Measurements from ENCODE around the gene BHLHA9. TPM values are rescaled to one million over a fixed set of nuclear protein-coding genes. Genes with fewer than 3 reads are reported as not detected.

Gene BHLHA9
- total RNA-seq, 6 experiments from 2014 or later, result not detected

DNA sequence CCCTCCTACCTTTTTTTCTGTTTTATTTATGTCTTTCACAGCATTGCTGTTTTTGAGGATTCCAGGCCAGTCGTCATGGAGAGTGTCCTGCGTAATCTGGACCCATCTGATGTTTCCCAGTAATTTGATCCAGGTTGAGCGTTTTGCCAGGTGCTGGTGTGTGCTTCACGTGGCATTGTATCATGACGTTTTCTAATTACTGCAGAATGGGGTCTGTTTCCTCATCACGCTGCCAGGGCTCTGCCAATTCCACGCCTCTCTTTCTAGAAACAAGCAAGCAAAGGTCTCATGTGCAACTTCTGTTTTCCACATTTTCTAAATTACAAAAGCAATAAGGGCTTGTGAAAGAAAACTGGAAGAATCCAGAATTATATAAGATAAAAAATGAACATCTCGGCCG, 28.3 kb upstream of the BHLHA9 start:
- intact Hi-C loops (cut with DNase I), result no loop called here
- peak in 2 of 4 donors; percentile 11 to 21 for ATAC-seq

DNA sequence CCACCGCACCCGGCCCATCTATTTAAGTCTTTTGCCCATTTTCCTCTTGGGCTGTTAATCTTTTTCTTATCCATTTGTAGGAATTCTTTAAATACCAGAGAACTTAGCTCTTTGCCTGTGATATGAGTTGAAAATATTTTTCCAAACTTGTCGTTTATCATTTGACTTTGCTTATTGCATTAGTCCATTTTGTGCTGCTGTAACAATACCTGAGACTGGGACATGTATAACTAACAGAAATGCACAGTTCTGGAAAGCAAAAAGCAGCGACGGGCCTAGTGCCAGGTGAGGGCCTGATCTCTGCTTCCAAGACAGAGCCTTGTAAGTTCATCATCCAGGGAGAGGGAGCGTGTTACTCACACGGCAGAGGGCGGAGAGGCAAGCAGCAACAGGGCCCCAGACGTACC, 25.6 kb upstream of the BHLHA9 start:
- H3K36me3 ChIP-seq, result no peaks in the 10 kb centered on the region
- DNase-seq, result no peak
- no peak overlapping the region for H3K4me3 ChIP-seq
- 94% methylated on average over 7 of the region's 9 CpGs for WGBS (ENCODE audit: insufficient coverage, low coverage, low lambda C conversion rate, missing lambda C conversion rate)
- no peak overlapping the region for H3K27ac ChIP-seq
- H3K4me1 ChIP-seq, result no peaks in the 10 kb centered on the region
- TF ChIP-seq, protein P1, sequence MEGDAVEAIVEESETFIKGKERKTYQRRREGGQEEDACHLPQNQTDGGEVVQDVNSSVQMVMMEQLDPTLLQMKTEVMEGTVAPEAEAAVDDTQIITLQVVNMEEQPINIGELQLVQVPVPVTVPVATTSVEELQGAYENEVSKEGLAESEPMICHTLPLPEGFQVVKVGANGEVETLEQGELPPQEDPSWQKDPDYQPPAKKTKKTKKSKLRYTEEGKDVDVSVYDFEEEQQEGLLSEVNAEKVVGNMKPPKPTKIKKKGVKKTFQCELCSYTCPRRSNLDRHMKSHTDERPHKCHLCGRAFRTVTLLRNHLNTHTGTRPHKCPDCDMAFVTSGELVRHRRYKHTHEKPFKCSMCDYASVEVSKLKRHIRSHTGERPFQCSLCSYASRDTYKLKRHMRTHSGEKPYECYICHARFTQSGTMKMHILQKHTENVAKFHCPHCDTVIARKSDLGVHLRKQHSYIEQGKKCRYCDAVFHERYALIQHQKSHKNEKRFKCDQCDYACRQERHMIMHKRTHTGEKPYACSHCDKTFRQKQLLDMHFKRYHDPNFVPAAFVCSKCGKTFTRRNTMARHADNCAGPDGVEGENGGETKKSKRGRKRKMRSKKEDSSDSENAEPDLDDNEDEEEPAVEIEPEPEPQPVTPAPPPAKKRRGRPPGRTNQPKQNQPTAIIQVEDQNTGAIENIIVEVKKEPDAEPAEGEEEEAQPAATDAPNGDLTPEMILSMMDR (IDR thresholded peaks at IDR 0.05), result no peak
- no peak for TF ChIP-seq POLR2A (IDR thresholded peaks at IDR 0.05)
- no peak for ATAC-seq
- no peaks in the 10 kb centered on the region for H3K27me3 ChIP-seq
- no peaks in the 10 kb centered on the region for H3K9me3 ChIP-seq
- intact Hi-C loops (cut with DNase I), result no loop called here

More for the DNA sequence above, 28.3 kb upstream of the BHLHA9 start:
- Histone ChIP-seq H3K4me3 (no peak overlapping the region), H3K27me3 (no peaks in the 10 kb centered on the region), H3K4me1 (no peaks in the 10 kb centered on the region), H3K36me3 (no peaks in the 10 kb centered on the region), H3K27ac (no peak overlapping the region), H3K9me3 (no peaks in the 10 kb centered on the region)
- WGBS (ENCODE audit: insufficient coverage, low coverage, low lambda C conversion rate, missing lambda C conversion rate), result 34% methylated on average over 7 of the region's 9 CpGs
- TF ChIP-seq POLR2A (IDR thresholded peaks at IDR 0.05), result no peak
- TF ChIP-seq, protein P1 (IDR thresholded peaks at IDR 0.05), result no peak
- no peak for DNase-seq

DNA sequence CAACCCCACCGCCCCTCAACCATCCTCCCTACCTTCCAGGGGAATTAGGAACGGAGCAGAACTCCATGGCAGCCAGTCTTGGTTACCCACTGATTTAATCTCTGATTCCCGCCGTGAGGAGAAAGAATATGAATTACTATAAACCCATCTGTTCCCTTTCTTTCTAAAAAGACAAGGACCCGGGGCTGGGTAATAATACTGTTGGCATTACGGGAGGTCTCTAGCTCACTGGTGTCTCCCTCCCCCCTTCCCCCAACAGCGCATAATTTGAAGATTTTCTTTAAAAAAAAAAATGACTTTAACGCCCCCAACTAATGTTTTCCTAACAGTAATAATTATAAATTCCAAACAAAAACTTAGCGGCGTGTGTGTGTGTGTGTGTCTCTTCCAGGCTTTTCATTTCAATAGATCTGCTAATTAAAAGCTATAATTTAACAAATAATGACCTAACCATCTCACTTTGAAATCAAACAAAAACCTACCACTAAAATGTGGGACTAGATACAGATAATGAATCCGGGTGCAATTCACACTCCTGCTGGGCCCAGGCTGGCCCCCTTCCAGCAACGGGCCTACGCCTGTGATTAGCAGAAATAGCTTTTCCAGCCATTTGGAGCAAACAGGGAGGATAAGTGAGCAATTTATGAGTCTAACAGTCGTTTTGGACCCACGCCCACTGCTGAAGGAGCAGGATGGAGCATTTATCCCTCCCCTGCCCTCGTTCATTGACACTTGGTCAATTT, 18.2 kb upstream of the BHLHA9 start:
- Histone ChIP-seq H3K4me3 (no peak overlapping the region), H3K27me3 (no peaks in the 10 kb centered on the region), H3K27ac (no peak overlapping the region), H3K36me3 (no peaks in the 10 kb centered on the region), H3K9me3 (no peaks in the 10 kb centered on the region), H3K4me1 (no peaks in the 10 kb centered on the region)
- intact Hi-C loops (cut with DNase I), result no loop called here
- TF ChIP-seq POLR2A (IDR thresholded peaks at IDR 0.05), result no peak
- TF ChIP-seq, protein P1 (IDR thresholded peaks at IDR 0.05), result no peak
- WGBS (ENCODE audit: insufficient coverage, low coverage, low lambda C conversion rate, missing lambda C conversion rate), result 58% methylated on average over 15 of the region's 16 CpGs
- no peak for ATAC-seq
- DNase-seq, result no peak

DNA sequence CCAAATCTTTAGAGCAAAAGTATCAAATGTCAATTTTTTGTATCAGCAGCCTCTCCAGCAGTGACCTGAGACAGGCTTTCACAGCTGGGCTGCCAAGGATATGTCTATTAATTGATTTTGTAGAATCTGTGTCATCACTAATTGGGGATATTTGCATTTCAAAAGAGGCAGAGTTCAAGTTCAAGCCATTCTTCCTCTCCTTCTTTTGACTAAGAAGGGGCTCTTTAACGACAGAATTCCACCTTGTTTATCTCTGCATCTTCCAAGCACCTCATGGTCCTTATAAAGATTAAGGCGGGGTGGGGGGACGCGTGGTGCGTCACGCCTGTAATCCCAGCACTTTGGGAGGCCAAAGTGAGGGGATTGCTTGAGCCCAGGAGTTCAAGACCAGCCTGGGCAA, 15.2 kb upstream of the BHLHA9 start:
- H3K4me3 ChIP-seq, result no peak overlapping the region
- TF ChIP-seq, protein P1 (IDR thresholded peaks at IDR 0.05), result no peak
- no peak for TF ChIP-seq POLR2A (IDR thresholded peaks at IDR 0.05)
- DNase-seq, result no peak
- ATAC-seq, result no peak
- H3K4me1 ChIP-seq, result peaks cover 0 to 7% (median 0%) of the 10 kb centered on the region in 4 donors
- WGBS (ENCODE audit: insufficient coverage, low coverage, low lambda C conversion rate, missing lambda C conversion rate), result 55% methylated on average over 6 of the region's 6 CpGs
- intact Hi-C loops (cut with DNase I), result no loop called here
- no peak overlapping the region for H3K27ac ChIP-seq
- no peaks in the 10 kb centered on the region for H3K27me3 ChIP-seq
- no peaks in the 10 kb centered on the region for H3K9me3 ChIP-seq
- no peaks in the 10 kb centered on the region for H3K36me3 ChIP-seq

Measured in right lobe of liver (tissue), 6 donors.